Measurements from ENCODE around the gene C2orf76.
"Not testable (repeated sequence)": the region's sequence is repeated elsewhere in the genome, so short reads cannot be mapped to it uniquely, and the experiment has no call there.

Gene C2orf76

GRCh38 chr2:119366649-119367471, at the start of gene C2orf76, which contains the start of gene DBI:
Gene C2orf76 (minus strand): TSS chr2:119366834. CDS start chr2:119339959, 26,875 bp downstream.
Gene DBI (plus strand): TSS chr2:119366977. CDS start chr2:119367052, 75 bp downstream.
- peak; percentile 84 to 87 for DNase-seq (ENCODE audit: extremely low read depth in 1 of 2, low read depth in 1 of 2)

DNA sequence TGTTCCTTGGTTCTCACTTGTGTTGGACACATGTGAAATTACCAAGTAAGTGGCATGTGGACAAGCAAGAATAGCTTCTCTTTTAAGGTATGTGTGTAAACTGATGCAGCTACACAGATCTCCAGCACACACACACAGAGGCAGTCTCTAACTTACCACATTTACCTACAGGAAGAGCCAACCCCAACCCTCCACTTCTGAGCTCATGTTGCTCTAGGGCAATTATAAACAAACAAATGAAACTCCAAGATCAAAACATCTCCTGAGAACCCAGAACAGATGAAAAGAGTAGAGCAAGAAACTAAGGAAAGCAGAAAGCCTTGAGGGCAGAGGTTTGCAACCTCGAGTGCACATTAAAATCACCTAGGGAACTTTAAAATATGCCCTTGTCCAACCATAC, 49.0 kb upstream of the C2orf76 start:
- DNase-seq (ENCODE audit: extremely low read depth in 1 of 2, low read depth in 1 of 2): no peak

GRCh38 chr2:119414894-119415293, 48.3 kb upstream of the C2orf76 start:
- no peak for DNase-seq (ENCODE audit: extremely low read depth in 1 of 2, low read depth in 1 of 2)

DNA sequence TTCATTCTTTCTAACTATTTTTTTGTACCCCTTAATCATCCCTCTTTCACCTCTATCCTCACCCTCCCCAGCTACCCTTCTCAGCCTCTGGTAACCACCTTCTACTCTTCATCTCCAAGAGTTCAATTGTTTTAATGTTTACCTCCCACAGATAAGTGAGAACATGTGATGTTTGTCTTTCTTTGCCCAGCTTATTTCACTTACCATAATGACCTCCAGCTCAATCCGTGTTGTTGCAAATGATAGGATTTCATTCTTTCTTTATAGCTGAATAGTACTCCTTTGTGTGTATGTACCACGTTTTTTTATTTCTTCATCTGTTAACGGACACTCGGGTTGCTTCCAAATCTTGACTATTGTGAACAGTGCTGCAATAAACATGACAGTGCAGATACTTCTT, 42.9 kb upstream of the C2orf76 start:
- no peak for DNase-seq (ENCODE audit: extremely low read depth in 1 of 2, low read depth in 1 of 2)

GRCh38 chr2:119408221-119408619, 41.6 kb upstream of the C2orf76 start:
- DNase-seq (ENCODE audit: extremely low read depth in 1 of 2, low read depth in 1 of 2): no peak

- no peak for DNase-seq (ENCODE audit: extremely low read depth in 1 of 2, low read depth in 1 of 2)
Observed at GRCh38 chr2:119407430-119408220, 41.0 kb upstream of the C2orf76 start.

DNA sequence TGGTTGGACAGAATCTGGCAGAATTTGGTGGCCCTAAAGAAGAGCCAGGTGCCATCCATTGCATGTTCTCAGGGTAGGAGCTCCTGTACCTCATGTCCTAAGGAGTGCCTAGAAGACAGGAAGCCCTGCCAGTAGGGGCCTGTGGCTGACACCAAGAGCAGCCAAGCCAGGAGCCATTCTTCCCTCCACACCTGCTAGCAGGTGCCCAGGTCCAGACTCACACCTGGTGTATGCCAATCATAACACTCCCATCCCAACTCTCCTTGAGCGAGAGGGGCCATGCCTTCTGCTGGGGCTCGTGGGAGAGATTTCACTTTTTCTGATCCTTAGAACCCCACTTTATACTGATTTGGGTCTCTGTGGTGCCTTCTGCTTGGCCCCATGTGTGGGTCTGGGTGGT, 38.5 kb upstream of the C2orf76 start:
- no peak for DNase-seq (ENCODE audit: extremely low read depth in 1 of 2, low read depth in 1 of 2)

- not testable (repeated sequence) for DNase-seq (ENCODE audit: extremely low read depth in 1 of 2, low read depth in 1 of 2)
Observed at GRCh38 chr2:119403618-119404017, 37.0 kb upstream of the C2orf76 start.

- DNase-seq (ENCODE audit: extremely low read depth in 1 of 2, low read depth in 1 of 2): no peak
Observed at GRCh38 chr2:119402645-119403560, 36.3 kb upstream of the C2orf76 start.

GRCh38 chr2:119402106-119402505, 35.5 kb upstream of the C2orf76 start:
- DNase-seq (ENCODE audit: extremely low read depth in 1 of 2, low read depth in 1 of 2): no peak

DNA sequence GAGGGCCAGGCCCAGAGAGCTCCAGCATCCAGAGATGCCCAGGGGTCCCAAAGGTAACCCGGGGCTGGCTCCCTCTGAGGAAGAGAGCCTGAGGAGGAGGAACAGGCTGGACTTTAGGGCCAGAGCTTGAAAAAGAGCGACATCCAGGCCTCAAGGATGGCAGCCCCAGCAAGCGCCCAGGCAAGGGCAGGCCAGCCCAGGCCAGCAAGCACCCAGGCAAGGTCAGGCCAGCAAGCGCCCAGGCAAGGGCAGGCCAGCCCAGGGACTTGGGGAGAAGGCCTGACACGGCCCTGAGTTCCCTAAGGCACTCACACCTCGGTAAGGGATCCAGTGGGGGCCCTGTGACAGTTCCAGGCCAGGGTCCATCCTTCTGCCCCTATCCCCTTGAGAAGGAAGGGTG, 30.6 kb upstream of the C2orf76 start:
- DNase-seq (ENCODE audit: extremely low read depth in 1 of 2, low read depth in 1 of 2): no peak

GRCh38 chr2:119393971-119394748, 27.5 kb upstream of the C2orf76 start:
- no peak for DNase-seq (ENCODE audit: extremely low read depth in 1 of 2, low read depth in 1 of 2)

- no peak for DNase-seq (ENCODE audit: extremely low read depth in 1 of 2, low read depth in 1 of 2)
Observed at GRCh38 chr2:119389615-119390306, 23.1 kb upstream of the C2orf76 start.

DNA sequence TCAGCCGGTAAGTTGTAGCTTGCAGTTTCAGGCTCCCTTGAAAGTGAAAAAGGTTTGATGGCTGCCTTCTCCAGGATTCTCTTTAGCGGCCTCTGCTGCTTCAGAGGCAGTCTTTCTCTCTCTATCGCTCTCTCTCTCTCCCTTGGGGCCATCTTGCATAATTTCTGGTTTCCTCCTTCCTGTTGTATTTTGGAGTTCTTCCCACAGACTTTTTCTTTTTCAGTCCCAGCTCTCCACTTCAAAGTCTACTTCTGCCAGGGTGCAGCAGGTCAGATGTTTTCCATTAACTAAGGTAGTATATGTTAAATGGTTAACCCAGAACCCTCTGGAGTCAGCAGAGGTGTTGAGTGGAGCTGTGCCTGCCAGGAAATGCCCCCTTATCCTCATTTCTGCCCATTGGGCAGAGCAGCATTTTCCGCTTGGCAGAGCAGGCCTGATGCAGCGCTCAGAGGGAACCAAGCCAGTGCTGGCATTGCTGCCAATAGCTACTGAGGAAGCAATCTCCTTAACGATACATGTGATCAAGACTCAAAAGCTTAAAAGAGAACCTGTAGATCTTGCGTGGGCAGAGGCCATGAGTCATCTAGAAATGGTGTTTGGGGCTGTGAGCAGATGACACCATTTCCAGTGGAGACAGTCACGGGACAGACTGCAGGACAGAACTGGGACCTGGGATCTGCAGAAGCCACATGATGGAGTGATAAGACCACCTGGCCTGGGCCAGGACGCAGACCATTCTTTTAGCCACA, 20.9 kb upstream of the C2orf76 start:
- no peak for DNase-seq (ENCODE audit: extremely low read depth in 1 of 2, low read depth in 1 of 2)

DNA sequence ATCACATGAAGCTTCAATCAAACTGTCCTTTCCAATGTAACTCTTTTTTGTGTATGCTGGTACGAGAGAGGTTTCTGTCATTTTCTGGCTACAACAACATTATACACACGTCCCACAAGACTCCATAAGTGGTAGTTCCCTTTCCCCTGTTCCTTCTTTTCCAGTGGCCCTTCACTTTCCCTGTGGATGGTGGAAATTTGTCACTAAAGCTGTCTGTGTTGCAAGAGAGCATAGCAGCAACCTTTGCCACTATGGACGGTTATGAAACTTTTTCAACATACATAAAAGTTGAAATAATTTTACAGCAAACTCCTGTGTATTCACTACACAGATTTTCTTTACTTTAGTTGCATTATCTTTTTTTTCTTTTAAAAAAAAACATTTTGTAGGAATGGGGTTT, 18.8 kb upstream of the C2orf76 start:
- DNase-seq (ENCODE audit: extremely low read depth in 1 of 2, low read depth in 1 of 2): no peak

GRCh38 chr2:119384971-119385370, 18.3 kb upstream of the C2orf76 start:
- no peak for DNase-seq (ENCODE audit: extremely low read depth in 1 of 2, low read depth in 1 of 2)

DNA sequence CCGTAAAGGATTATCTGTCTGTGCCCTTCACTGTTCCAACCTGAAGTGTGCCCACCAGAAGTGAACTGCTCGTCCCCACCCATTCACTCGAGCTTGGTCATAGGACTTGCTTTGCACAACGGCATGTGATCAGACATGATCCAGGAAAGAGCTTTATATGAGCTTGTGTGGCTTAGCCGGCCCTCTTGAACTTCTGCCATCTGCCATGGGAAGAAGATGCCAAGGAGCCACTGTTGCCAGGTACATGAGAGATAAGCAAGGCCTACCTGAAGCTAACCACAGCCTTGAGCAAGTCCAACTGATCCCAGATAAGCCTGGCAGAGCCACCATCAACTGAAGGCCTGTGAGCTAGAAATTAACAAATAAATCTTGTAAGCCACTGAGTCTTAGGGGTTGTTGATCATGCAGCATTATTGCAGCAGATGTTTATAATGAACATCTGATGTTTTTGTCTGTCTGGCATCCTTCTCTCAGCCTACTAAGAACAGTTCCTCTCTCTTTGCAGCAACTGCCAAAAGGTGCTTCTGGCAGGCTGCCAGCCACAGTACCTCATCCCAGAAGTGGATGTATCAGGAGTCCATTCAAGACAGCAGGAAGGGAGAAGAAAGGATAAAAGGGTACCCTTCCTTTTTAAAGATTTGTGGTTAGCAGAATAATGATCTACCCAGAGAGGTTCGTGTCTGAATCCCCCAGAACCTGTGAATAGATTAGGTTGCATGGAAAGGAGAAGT, 16.9 kb upstream of the C2orf76 start:
- no peak for DNase-seq (ENCODE audit: extremely low read depth in 1 of 2, low read depth in 1 of 2)

DNA sequence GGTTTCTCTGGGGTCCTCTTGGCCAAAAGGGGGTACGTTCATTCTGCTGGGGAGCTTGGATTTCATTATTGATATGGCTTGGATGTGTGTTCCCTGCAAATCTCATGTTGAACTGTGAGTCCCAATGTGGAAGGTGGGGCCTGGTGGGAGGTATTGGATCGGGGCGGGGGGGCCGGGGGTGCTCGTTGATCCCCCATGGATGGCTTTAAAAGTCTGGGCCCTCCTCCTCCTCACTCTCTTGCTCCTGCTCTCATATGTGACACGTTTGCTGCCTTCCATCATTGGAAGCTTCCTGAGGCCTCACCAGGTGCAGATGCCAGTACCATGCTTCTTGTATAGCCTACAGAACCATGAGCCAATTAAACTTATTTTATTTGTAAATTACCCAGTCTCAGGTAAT, 11.9 kb upstream of the C2orf76 start:
- no peak for DNase-seq (ENCODE audit: extremely low read depth in 1 of 2, low read depth in 1 of 2)

All from stimulated activated CD8-positive, alpha-beta memory T cell treated with anti-CD3 and anti-CD28 coated beads, Interleukin-7, amount 100 ng/mL, for 48 hours (primary cell).